Cardiac muscle cell (in vitro differentiated cells and primary cell): Measurements from ENCODE around the gene FZD2. TPM values are rescaled to one million over a fixed set of nuclear protein-coding genes. Genes with fewer than 3 reads are reported as not detected.

ENCODE experiments used
- DNase-seq, 2 donors: peaks; one replicate each; pipeline versions ENCODE4 v3.0.0 to v3.0.0-alpha.2; 2010 to 2017; ENCODE audit warnings: low read depth in 1 of 2, low spot score in 1 of 2
- H3K27ac ChIP-seq: fragments of 200-600 bp; sonication (generic); 2 replicates; pipeline ENCODE4 v1.5.1; 2016
- H3K27me3 ChIP-seq: fragments of 200-600 bp; sonication (generic); 2 replicates; pipeline ENCODE4 v1.6.0; 2016; ENCODE audit warnings: control low read depth
- H3K36me3 ChIP-seq: fragments of 200-600 bp; sonication (generic); 2 replicates; pipeline ENCODE4 v1.5.1; 2016; ENCODE audit warnings: control low read depth
- H3K4me1 ChIP-seq: fragments of 200-600 bp; sonication (generic); 2 replicates; pipeline ENCODE4 v1.8.1; 2017; ENCODE audit warnings: low read depth, mild to moderate bottlenecking, mixed run types
- H3K4me3 ChIP-seq: fragments of 200-600 bp; sonication (generic); 2 replicates; pipeline ENCODE4 v1.5.1; 2016; ENCODE audit warnings: mild to moderate bottlenecking
- H3K9me3 ChIP-seq: fragments of 200-600 bp; sonication (generic); 2 replicates; pipeline ENCODE4 v1.5.1; 2017; ENCODE audit warnings: low read depth, mild to moderate bottlenecking, control low read depth
- polyA plus RNA-seq: library from polyadenylated mRNA; unstranded; fragments of >200 nt; fragmentation: Nextera tagmentation; extraction: Ambion mirVana; gene quantifications from 2 replicates; pipeline ENCODE4 v1.2.1, GENCODE V29; 2016
- total RNA-seq: library from RNA; depleted of rRNA; stranded (reverse); fragments of >200 nt; gene quantifications from 2 replicates; pipeline ENCODE4 v1.2.3, GENCODE V29; 2016
- TF ChIP-seq, protein P1 (sequence below): IDR thresholded peaks from 2 replicates; pipeline ENCODE4 v1.5.1; 2012; ENCODE audit warnings: low read depth, mild to moderate bottlenecking, low read length

The FZD2 gene
- total and polyA plus RNA-seq, 2 experiments from 2014 or later: 47.4 to 51.5 TPM

GRCh38 chr17:44527102-44527501 lies 30.2 kb upstream of the FZD2 start:
- Histone ChIP-seq H3K27ac (no peak overlapping the region), H3K27me3 (no peaks in the 10 kb centered on the region), H3K4me3 (no peak overlapping the region), H3K36me3 (no peaks in the 10 kb centered on the region), H3K9me3 (no peaks in the 10 kb centered on the region), H3K4me1 (no peaks in the 10 kb centered on the region)
- TF ChIP-seq, protein P1, sequence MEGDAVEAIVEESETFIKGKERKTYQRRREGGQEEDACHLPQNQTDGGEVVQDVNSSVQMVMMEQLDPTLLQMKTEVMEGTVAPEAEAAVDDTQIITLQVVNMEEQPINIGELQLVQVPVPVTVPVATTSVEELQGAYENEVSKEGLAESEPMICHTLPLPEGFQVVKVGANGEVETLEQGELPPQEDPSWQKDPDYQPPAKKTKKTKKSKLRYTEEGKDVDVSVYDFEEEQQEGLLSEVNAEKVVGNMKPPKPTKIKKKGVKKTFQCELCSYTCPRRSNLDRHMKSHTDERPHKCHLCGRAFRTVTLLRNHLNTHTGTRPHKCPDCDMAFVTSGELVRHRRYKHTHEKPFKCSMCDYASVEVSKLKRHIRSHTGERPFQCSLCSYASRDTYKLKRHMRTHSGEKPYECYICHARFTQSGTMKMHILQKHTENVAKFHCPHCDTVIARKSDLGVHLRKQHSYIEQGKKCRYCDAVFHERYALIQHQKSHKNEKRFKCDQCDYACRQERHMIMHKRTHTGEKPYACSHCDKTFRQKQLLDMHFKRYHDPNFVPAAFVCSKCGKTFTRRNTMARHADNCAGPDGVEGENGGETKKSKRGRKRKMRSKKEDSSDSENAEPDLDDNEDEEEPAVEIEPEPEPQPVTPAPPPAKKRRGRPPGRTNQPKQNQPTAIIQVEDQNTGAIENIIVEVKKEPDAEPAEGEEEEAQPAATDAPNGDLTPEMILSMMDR: no peak
- DNase-seq: no peak

- Histone ChIP-seq H3K4me3 (no peak overlapping the region), H3K4me1 (no peaks in the 10 kb centered on the region), H3K27ac (no peak overlapping the region), H3K27me3 (no peaks in the 10 kb centered on the region), H3K9me3 (no peaks in the 10 kb centered on the region), H3K36me3 (no peaks in the 10 kb centered on the region)
- no peak for DNase-seq
- TF ChIP-seq, protein P1: no peak
Observed at GRCh38 chr17:44527954-44528353, 29.3 kb upstream of the FZD2 start.

DNA sequence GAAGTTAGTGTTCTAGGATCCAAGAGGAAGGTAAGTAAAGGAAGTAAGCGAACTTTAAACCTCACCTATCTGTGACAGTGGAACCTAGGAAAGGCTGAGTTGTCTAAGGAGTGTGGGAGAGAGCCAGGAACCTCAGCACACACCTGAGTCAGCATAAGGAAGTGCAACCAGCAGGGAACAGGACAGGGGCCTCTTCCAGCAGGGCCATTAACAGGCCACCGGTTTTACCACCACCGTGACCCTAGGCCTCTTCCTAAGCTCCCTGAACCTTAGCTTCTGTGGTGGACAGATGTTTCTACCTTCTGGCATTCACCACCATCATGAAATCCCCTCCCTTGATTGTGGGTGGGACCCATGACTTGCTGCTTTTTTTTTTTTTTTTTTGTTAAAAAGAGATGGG lies 27.4 kb upstream of the FZD2 start:
- no peak overlapping the region for H3K4me3 ChIP-seq
- TF ChIP-seq, protein P1: no peak

GRCh38 chr17:44530896-44531418 lies 26.3 kb upstream of the FZD2 start:
- H3K4me3 ChIP-seq: no peak overlapping the region
- no peaks in the 10 kb centered on the region for H3K36me3 ChIP-seq
- H3K4me1 ChIP-seq: no peaks in the 10 kb centered on the region
- no peaks in the 10 kb centered on the region for H3K27me3 ChIP-seq
- H3K27ac ChIP-seq: no peak overlapping the region
- H3K9me3 ChIP-seq: no peaks in the 10 kb centered on the region
- no peak for DNase-seq
- TF ChIP-seq, protein P1: no peak

More for the DNA sequence above, 27.4 kb upstream of the FZD2 start:
- Histone ChIP-seq H3K27me3 (no peaks in the 10 kb centered on the region), H3K27ac (no peak overlapping the region), H3K9me3 (no peaks in the 10 kb centered on the region), H3K4me1 (no peaks in the 10 kb centered on the region), H3K36me3 (no peaks in the 10 kb centered on the region)
- no peak for DNase-seq

DNA sequence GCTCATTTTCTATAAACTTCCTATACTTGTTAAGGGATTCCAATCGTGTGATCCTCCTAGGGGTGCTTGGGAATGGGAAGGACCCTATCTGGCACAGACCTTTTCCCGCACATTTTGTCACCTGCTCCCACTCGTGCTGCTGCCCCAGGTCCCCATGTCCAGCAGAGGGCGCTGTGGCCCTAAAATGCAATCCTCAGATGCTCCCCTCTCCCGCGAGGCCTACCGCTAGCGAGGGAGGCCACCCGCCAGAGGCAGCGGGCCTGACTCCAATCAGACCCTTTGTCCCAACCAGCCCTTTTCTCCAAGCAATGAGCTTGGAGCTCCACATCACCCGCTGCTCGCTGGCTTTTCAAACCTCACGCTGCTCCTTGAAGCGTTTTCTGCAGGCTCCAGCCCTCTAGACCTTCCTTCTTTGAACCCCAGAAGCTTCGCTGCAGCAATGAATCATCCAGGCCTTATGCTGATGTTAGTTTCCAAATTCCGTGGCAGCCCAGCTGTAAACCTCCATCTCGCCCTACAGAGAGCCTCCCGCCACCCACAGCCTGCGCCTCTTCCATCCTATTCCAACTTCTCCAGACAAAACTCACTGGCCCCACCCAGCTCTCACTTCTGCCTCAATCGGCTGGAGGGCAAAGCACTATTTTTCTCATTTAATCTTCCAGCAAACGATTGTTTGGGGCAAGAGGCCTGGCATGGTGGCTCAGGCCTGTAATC lies 23.6 kb upstream of the FZD2 start:
- H3K27me3 ChIP-seq: no peaks in the 10 kb centered on the region
- no peak overlapping the region for H3K4me3 ChIP-seq
- no peaks in the 10 kb centered on the region for H3K36me3 ChIP-seq
- H3K27ac ChIP-seq: no peak overlapping the region
- TF ChIP-seq, protein P1: peak; percentile 93
- H3K4me1 ChIP-seq: no peaks in the 10 kb centered on the region
- peak; percentile 93 to 96 for DNase-seq
- H3K9me3 ChIP-seq: no peaks in the 10 kb centered on the region
